ENCODE measurements around the gene DMBX1. TPM values are rescaled to one million over a fixed set of nuclear protein-coding genes. Genes with fewer than 3 reads are reported as not detected.

The DMBX1 gene
- total RNA-seq, 1 experiment from 2014 or later, result 0.79 TPM

- POLR2A ChIA-PET (ENCODE audit: unreplicated experiment), result interaction anchor here (0.6 kb wide), 1 partner anchor 49 kb away, joined by 3 read pairs; no protein-coding TSS in a partner anchor
- Histone ChIP-seq H3K36me3 (ENCODE audit: low read depth) (no peaks in the 10 kb centered on the region), H3K27ac (no peak overlapping the region), H3K4me2 (peak overlapping the region; percentile 33; the same call in 1 of the 2 replicates), H2AFZ (no peak overlapping the region), H3K4me1 (replicated peaks; ENCODE audit: insufficient read depth) (peaks cover 9% of the 10 kb centered on the region; the same call in 1 of the 2 replicates), H4K20me1 (ENCODE audit: insufficient read depth) (no peaks in the 10 kb centered on the region), H3K27me3 (ENCODE audit: insufficient read depth, low read depth) (no peaks in the 10 kb centered on the region), H3K9me2 (ENCODE audit: insufficient read depth) (no peaks in the 10 kb centered on the region), H3F3A (ENCODE audit: insufficient read depth, low read depth) (no peaks in the 10 kb centered on the region), H3K4me3 (no peak overlapping the region), H3K79me2 (ENCODE audit: low read depth) (no peaks in the 10 kb centered on the region), H3K9me3 (ENCODE audit: insufficient read depth, low read depth) (no peaks in the 10 kb centered on the region)
- CTCF ChIA-PET, result interaction anchor here (2.4 kb wide), 1 partner anchor 46 kb away, joined by 8 read pairs; no protein-coding TSS in a partner anchor
- no peak for DNase-seq
- TF ChIP-seq EZH2 (IDR thresholded peaks at IDR 0.05; ENCODE audit: low read depth) (no peak), CTCF (conservative IDR thresholded peaks at IDR 0.05) (no peak)
- BruUV-seq (replicated peaks), result no TSS peak
- intact Hi-C loops (cut with micrococcal nuclease; ENCODE audit: unreplicated experiment), result no loop called here
These were observed 8.5 kb upstream of the DMBX1 start for GRCh38 chr1:46480959-46481646.

GRCh38 chr1:46481961-46482360 lies 7.7 kb upstream of the DMBX1 start:
- no peaks in the 10 kb centered on the region for H3K36me3 ChIP-seq (ENCODE audit: low read depth)
- no peaks in the 10 kb centered on the region for H3K9me2 ChIP-seq (ENCODE audit: insufficient read depth)
- H3K79me2 ChIP-seq (ENCODE audit: low read depth), result no peaks in the 10 kb centered on the region
- no TSS peak for BruUV-seq (replicated peaks)
- no peak overlapping the region for H3K4me2 ChIP-seq
- ChIA-PET POLR2A (ENCODE audit: unreplicated experiment) (no interaction called here), CTCF (interaction anchor here (0.6 to 2.4 kb wide), 2 partner anchors 42 to 45 kb away, joined by 6 to 8 read pairs; no protein-coding TSS in a partner anchor)
- no peaks in the 10 kb centered on the region for H3F3A ChIP-seq (ENCODE audit: insufficient read depth, low read depth)
- no peaks in the 10 kb centered on the region for H3K9me3 ChIP-seq (ENCODE audit: insufficient read depth, low read depth)
- intact Hi-C loops (cut with micrococcal nuclease; ENCODE audit: unreplicated experiment), result no loop called here
- H4K20me1 ChIP-seq (ENCODE audit: insufficient read depth), result no peaks in the 10 kb centered on the region
- H3K4me1 ChIP-seq (replicated peaks; ENCODE audit: insufficient read depth), result peaks cover 9% of the 10 kb centered on the region; the same call in 1 of the 2 replicates
- H2AFZ ChIP-seq, result no peak overlapping the region
- no peak for TF ChIP-seq CTCF (conservative IDR thresholded peaks at IDR 0.05)
- no peak for TF ChIP-seq EZH2 (IDR thresholded peaks at IDR 0.05; ENCODE audit: low read depth)
- H3K4me3 ChIP-seq, result no peak overlapping the region
- H3K27me3 ChIP-seq (ENCODE audit: insufficient read depth, low read depth), result no peaks in the 10 kb centered on the region
- DNase-seq, result no peak
- H3K27ac ChIP-seq, result no peak overlapping the region

GRCh38 chr1:46483589-46483988 lies 6.0 kb upstream of the DMBX1 start:
- H3F3A ChIP-seq (ENCODE audit: insufficient read depth, low read depth), result no peaks in the 10 kb centered on the region
- no peaks in the 10 kb centered on the region for H4K20me1 ChIP-seq (ENCODE audit: insufficient read depth)
- intact Hi-C loops (cut with micrococcal nuclease; ENCODE audit: unreplicated experiment), result no loop called here
- no peak overlapping the region for H3K4me2 ChIP-seq
- H3K9me3 ChIP-seq (ENCODE audit: insufficient read depth, low read depth), result no peaks in the 10 kb centered on the region
- no peak overlapping the region for H3K4me3 ChIP-seq
- H3K27me3 ChIP-seq (ENCODE audit: insufficient read depth, low read depth), result peaks cover 8% of the 10 kb centered on the region
- H3K27ac ChIP-seq, result no peak overlapping the region
- TF ChIP-seq CTCF (conservative IDR thresholded peaks at IDR 0.05) (no peak), EZH2 (IDR thresholded peaks at IDR 0.05; ENCODE audit: low read depth) (no peak)
- CTCF ChIA-PET, result interaction anchor here (0.9 kb wide), 1 partner anchor 52 kb away, joined by 3 read pairs; a partner anchor contains a TSS
- no peak for DNase-seq
- no TSS peak for BruUV-seq (replicated peaks)
- no peaks in the 10 kb centered on the region for H3K9me2 ChIP-seq (ENCODE audit: insufficient read depth)
- no peaks in the 10 kb centered on the region for H3K36me3 ChIP-seq (ENCODE audit: low read depth)
- H2AFZ ChIP-seq, result no peak overlapping the region
- peaks cover 9% of the 10 kb centered on the region; the same call in 1 of the 2 replicates for H3K4me1 ChIP-seq (replicated peaks; ENCODE audit: insufficient read depth)
- POLR2A ChIA-PET (ENCODE audit: unreplicated experiment), result no interaction called here
- no peaks in the 10 kb centered on the region for H3K79me2 ChIP-seq (ENCODE audit: low read depth)
